Measurements from ENCODE around the gene SRGN. TPM values are rescaled to one million over a fixed set of nuclear protein-coding genes. Genes with fewer than 3 reads are reported as not detected.
A peak's percentile ranks its signal among the peaks of the same experiment; 100 is the strongest.

Gene SRGN
- total RNA-seq, 1 experiment from 2014 or later: not detected

GRCh38 chr10:69062901-69063300, 25.0 kb upstream of the SRGN start:
- no peaks in the 10 kb centered on the region for H3K36me3 Mint-ChIP-seq (ENCODE audit: insufficient read depth, unreplicated experiment)
- Histone ChIP-seq H3K36me3 (ENCODE audit: control insufficient read depth, insufficient read depth, low read length) (no peaks in the 10 kb centered on the region), H3K4me3 (ENCODE audit: low read depth, low read length) (no peak overlapping the region), H3K4me1 (peaks cover 6% of the 10 kb centered on the region; the same call in 1 of the 2 replicates), H3K9me3 (no peaks in the 10 kb centered on the region), H3K27me3 (replicated peaks; ENCODE audit: control insufficient read depth, insufficient read depth, low read length) (no peaks in the 10 kb centered on the region)
- H3K4me1 Mint-ChIP-seq (ENCODE audit: low read depth, unreplicated experiment): no peaks in the 10 kb centered on the region
- ChIA-PET POLR2A (no interaction called here), CTCF (no interaction called here)
- intact Hi-C loops (cut with micrococcal nuclease; ENCODE audit: unreplicated experiment): loop anchor here (5.0 kb wide), 1 partner anchor 59 kb away; the partner anchor contains the start of gene VPS26A
- no peak for TF ChIP-seq CTCF (IDR thresholded peaks at IDR 0.05; ENCODE audit: insufficient read depth in 1 of 2, low read depth in 1 of 2, low read length in 1 of 2, severe bottlenecking in 1 of 2, unreplicated experiment in 1 of 2)
- H3K4me3 Mint-ChIP-seq (ENCODE audit: unreplicated experiment): no peak overlapping the region
- peaks cover 5% of the 10 kb centered on the region for H3K27me3 Mint-ChIP-seq (ENCODE audit: insufficient read depth, unreplicated experiment)
- H3K27ac Mint-ChIP-seq (ENCODE audit: unreplicated experiment): no peak overlapping the region
- no peak for DNase-seq
- no peaks in the 10 kb centered on the region for H3K9me3 Mint-ChIP-seq (ENCODE audit: unreplicated experiment)
- BruUV-seq (replicated peaks): no TSS peak

DNA sequence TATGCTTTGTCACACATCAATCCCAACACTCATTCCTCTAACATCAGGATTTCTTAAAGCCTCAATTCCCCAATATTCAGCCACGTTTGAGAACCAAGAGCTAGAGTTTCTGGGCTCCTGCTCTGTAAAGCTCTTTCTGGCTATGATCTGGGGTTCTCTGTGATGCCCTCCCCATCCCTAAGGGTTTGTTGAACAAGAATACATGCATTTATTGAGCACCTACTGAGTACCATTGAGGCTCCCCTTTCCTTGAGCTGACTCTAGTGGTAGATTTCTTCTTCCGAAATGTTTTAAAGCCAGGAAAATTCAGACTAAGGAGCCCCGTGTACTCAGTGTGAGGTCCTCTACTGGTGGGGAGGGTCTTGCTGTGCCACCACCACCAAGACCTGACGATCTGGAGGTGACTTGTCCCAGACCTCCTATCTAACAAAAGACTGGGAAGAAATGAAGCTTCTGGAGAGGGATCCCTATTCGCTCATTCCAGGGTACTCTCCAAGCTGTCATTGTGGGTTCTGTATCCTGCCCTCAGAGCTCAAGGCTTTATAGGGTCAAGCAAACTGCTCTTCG, 23.1 kb upstream of the SRGN start:
- H3K36me3 ChIP-seq (ENCODE audit: control insufficient read depth, insufficient read depth, low read length): no peaks in the 10 kb centered on the region
- H3K27me3 ChIP-seq (replicated peaks; ENCODE audit: control insufficient read depth, insufficient read depth, low read length): no peaks in the 10 kb centered on the region
- H3K4me3 Mint-ChIP-seq (ENCODE audit: unreplicated experiment): no peak overlapping the region
- H3K9me3 ChIP-seq: no peaks in the 10 kb centered on the region
- CTCF ChIA-PET: interaction anchor here (0.6 kb wide), 1 partner anchor 11 kb away, joined by 3 read pairs; no protein-coding TSS in a partner anchor
- no peak overlapping the region for H3K27ac Mint-ChIP-seq (ENCODE audit: unreplicated experiment)
- peaks cover 5% of the 10 kb centered on the region for H3K27me3 Mint-ChIP-seq (ENCODE audit: insufficient read depth, unreplicated experiment)
- BruUV-seq (replicated peaks): no TSS peak
- H3K4me3 ChIP-seq (ENCODE audit: low read depth, low read length): no peak overlapping the region
- DNase-seq: no peak
- POLR2A ChIA-PET: no interaction called here
- TF ChIP-seq CTCF (IDR thresholded peaks at IDR 0.05; ENCODE audit: insufficient read depth in 1 of 2, low read depth in 1 of 2, low read length in 1 of 2, severe bottlenecking in 1 of 2, unreplicated experiment in 1 of 2): peak; percentile 27 to 29
- no peaks in the 10 kb centered on the region for H3K4me1 Mint-ChIP-seq (ENCODE audit: low read depth, unreplicated experiment)
- H3K9me3 Mint-ChIP-seq (ENCODE audit: unreplicated experiment): no peaks in the 10 kb centered on the region
- intact Hi-C loops (cut with micrococcal nuclease; ENCODE audit: unreplicated experiment): loop anchor here (5.0 kb wide), 1 partner anchor 57 kb away; the partner anchor contains the start of gene VPS26A
- H3K36me3 Mint-ChIP-seq (ENCODE audit: insufficient read depth, unreplicated experiment): no peaks in the 10 kb centered on the region
- peaks cover 6% of the 10 kb centered on the region; the same call in 1 of the 2 replicates for H3K4me1 ChIP-seq

GRCh38 chr10:69065406-69066361, 22.2 kb upstream of the SRGN start:
- H3K4me1 Mint-ChIP-seq (ENCODE audit: low read depth, unreplicated experiment): no peaks in the 10 kb centered on the region
- no peaks in the 10 kb centered on the region for H3K36me3 ChIP-seq (ENCODE audit: control insufficient read depth, insufficient read depth, low read length)
- H3K4me1 ChIP-seq: peaks cover 6% of the 10 kb centered on the region; the same call in 1 of the 2 replicates
- H3K9me3 Mint-ChIP-seq (ENCODE audit: unreplicated experiment): no peaks in the 10 kb centered on the region
- ChIA-PET CTCF (no interaction called here), POLR2A (no interaction called here)
- no peak for DNase-seq
- H3K27me3 ChIP-seq (replicated peaks; ENCODE audit: control insufficient read depth, insufficient read depth, low read length): no peaks in the 10 kb centered on the region
- no peak overlapping the region for H3K4me3 Mint-ChIP-seq (ENCODE audit: unreplicated experiment)
- H3K4me3 ChIP-seq (ENCODE audit: low read depth, low read length): no peak overlapping the region
- intact Hi-C loops (cut with micrococcal nuclease; ENCODE audit: unreplicated experiment): no loop called here
- no TSS peak for BruUV-seq (replicated peaks)
- H3K27me3 Mint-ChIP-seq (ENCODE audit: insufficient read depth, unreplicated experiment): peaks cover 5% of the 10 kb centered on the region
- H3K36me3 Mint-ChIP-seq (ENCODE audit: insufficient read depth, unreplicated experiment): no peaks in the 10 kb centered on the region
- H3K27ac Mint-ChIP-seq (ENCODE audit: unreplicated experiment): no peak overlapping the region
- TF ChIP-seq CTCF (IDR thresholded peaks at IDR 0.05; ENCODE audit: insufficient read depth in 1 of 2, low read depth in 1 of 2, low read length in 1 of 2, severe bottlenecking in 1 of 2, unreplicated experiment in 1 of 2): no peak
- no peaks in the 10 kb centered on the region for H3K9me3 ChIP-seq

Data from Caco-2 (cell line).